Tibial artery (tissue), 4 donors: ENCODE data around the gene ANKRD17.
"Not testable (repeated sequence)": the region's sequence is repeated elsewhere in the genome, so short reads cannot be mapped to it uniquely, and the experiment has no call there.

Experiments used
- DNase-seq, 2 donors: peaks; one replicate each; pipeline ENCODE4 v3.0.0-alpha.2; 2019
- H3K27ac ChIP-seq, 2 donors: fragments of 200-600 bp; sonication (generic) in 1 of 2; 1 replicate in 1 of 2; 2 replicates in 1 of 2; pipeline ENCODE4 v1.5.1; 2018 to 2019; ENCODE audit warnings: mild to moderate bottlenecking in 1 of 2
- H3K27me3 ChIP-seq, 2 donors: fragments of 200-600 bp; sonication (generic) in 1 of 2; one replicate each; pipeline versions ENCODE4 v1.5.1 to v1.6.0; 2016 to 2019
- H3K36me3 ChIP-seq, 3 donors: fragments of 200-600 bp; sonication (generic) in 2 of 3; one replicate each; pipeline ENCODE4 v1.5.1; 2016 to 2019; ENCODE audit warnings: mild to moderate bottlenecking in 2 of 3
- H3K4me1 ChIP-seq, 4 donors: fragments of 200-600 bp; sonication (generic) in 2 of 4; 1 replicate in 3 of 4; 2 replicates in 1 of 4; pipeline ENCODE4 v1.5.1; 2016 to 2019
- H3K4me3 ChIP-seq, 2 donors: fragments of 200-600 bp; sonication (generic) in 1 of 2; 1 replicate in 1 of 2; 2 replicates in 1 of 2; pipeline ENCODE4 v1.5.1; 2018 to 2019; ENCODE audit warnings: mild to moderate bottlenecking in 2 of 2
- H3K9me3 ChIP-seq, 3 donors: fragments of 200-600 bp; sonication (generic) in 1 of 3; one replicate each; pipeline ENCODE4 v1.5.1; 2016 to 2019
- CTCF ChIP-seq, 2 experiments: fragments of 200-600 bp in 1 of 2; fragments of 450-650 bp in 1 of 2; IDR thresholded peaks; one replicate each; pipeline ENCODE4 v1.5.1; 2017 to 2019; ENCODE audit warnings: antibody characterized with exemption in 2 of 2, mild to moderate bottlenecking in 1 of 2, moderate library complexity in 1 of 2
- intact Hi-C: fragments of 100-400 bp; cut with DNase I; formaldehyde crosslinking; loops from one replicate; pipeline ENCODE4 v1.15.0; 2023; ENCODE audit warnings: low total_unique reads

ANKRD17 gene

GRCh38 chr4:73258686-73259570 lies at the start of gene ANKRD17:
Gene ANKRD17, minus strand, starts transcription at chr4:73258798. Its CDS starts 130 bp downstream, at chr4:73258668.
- intact Hi-C loops: loop anchor here (5.0 kb wide), 2 partner anchors 132 to 192 kb away; partner anchors contain the start of gene COX18
- peaks cover 0 to 53% (median 31%) of the 10 kb centered on the region in 4 donors for H3K4me1 ChIP-seq
- peak; percentile 19 to 45 for TF ChIP-seq CTCF (IDR thresholded peaks at IDR 0.05)

GRCh38 chr4:73308286-73308685 lies 49.7 kb upstream of the ANKRD17 start:
- Histone ChIP-seq H3K27ac (no peak overlapping the region), H3K9me3 (no peaks in the 10 kb centered on the region), H3K27me3 (no peaks in the 10 kb centered on the region), H3K4me3 (no peak overlapping the region), H3K36me3 (no peaks in the 10 kb centered on the region), H3K4me1 (no peaks in the 10 kb centered on the region)
- DNase-seq: no peak
- TF ChIP-seq CTCF (IDR thresholded peaks at IDR 0.05): no peak
- intact Hi-C loops: no loop called here

More at GRCh38 chr4:73258686-73259570, at the start of gene ANKRD17:
- DNase-seq: peak; percentile 89 to 95
- peak within 1 kb of the TSS; percentile 95 to 99 for H3K4me3 ChIP-seq
- no peaks in the 10 kb centered on the region for H3K9me3 ChIP-seq
- H3K27ac ChIP-seq: peak within 1 kb of the TSS; percentile 95 to 98
- no peaks in the 10 kb centered on the region for H3K36me3 ChIP-seq
- no peaks in the 10 kb centered on the region for H3K27me3 ChIP-seq

GRCh38 chr4:73303711-73304110 lies 45.1 kb upstream of the ANKRD17 start:
- Histone ChIP-seq H3K27me3 (no peaks in the 10 kb centered on the region), H3K36me3 (no peaks in the 10 kb centered on the region), H3K27ac (no peak overlapping the region), H3K9me3 (peaks cover 0 to 11% (median 5%) of the 10 kb centered on the region in 3 donors), H3K4me3 (no peak overlapping the region), H3K4me1 (no peaks in the 10 kb centered on the region)
- DNase-seq: no peak
- TF ChIP-seq CTCF (IDR thresholded peaks at IDR 0.05): no peak
- intact Hi-C loops: no loop called here

GRCh38 chr4:73299548-73300280 lies 41.1 kb upstream of the ANKRD17 start:
- H3K9me3 ChIP-seq: peaks cover 0 to 27% (median 11%) of the 10 kb centered on the region in 3 donors
- H3K4me3 ChIP-seq: no peak overlapping the region
- DNase-seq: no peak
- H3K27me3 ChIP-seq: no peaks in the 10 kb centered on the region
- TF ChIP-seq CTCF (IDR thresholded peaks at IDR 0.05): no peak
- intact Hi-C loops: no loop called here
- no peaks in the 10 kb centered on the region for H3K4me1 ChIP-seq
- H3K36me3 ChIP-seq: peaks cover 0 to 7% (median 0%) of the 10 kb centered on the region in 3 donors
- no peak overlapping the region for H3K27ac ChIP-seq

GRCh38 chr4:73292661-73293060 lies 34.1 kb upstream of the ANKRD17 start:
- H3K27me3 ChIP-seq, H3K27ac ChIP-seq, intact Hi-C loops, H3K4me1 ChIP-seq, DNase-seq, H3K4me3 ChIP-seq: not testable (repeated sequence)
- peaks cover 0 to 63% (median 14%) of the 10 kb centered on the region in 3 donors for H3K9me3 ChIP-seq
- peaks cover 7 to 22% (median 10%) of the 10 kb centered on the region in 3 donors for H3K36me3 ChIP-seq
